ENCODE measurements around the gene MIPOL1.
"Not testable (repeated sequence)": the region's sequence is repeated elsewhere in the genome, so short reads cannot be mapped to it uniquely, and the experiment has no call there.

MIPOL1 gene

GRCh38 chr14:37172024-37172869, 25.5 kb upstream of the MIPOL1 start, which contains the start of gene SLC25A21:
Gene SLC25A21 (minus strand): TSS chr14:37172606.
- no peaks in the 10 kb centered on the region for H3K9me3 Mint-ChIP-seq
- H3K27ac Mint-ChIP-seq = peak within 1 kb of the TSS; percentile 99 to 100 (median 100)
- H3K27me3 Mint-ChIP-seq (ENCODE audit: low read depth) = no peaks in the 10 kb centered on the region
- peak within 1 kb of the TSS; percentile 90 to 99 (median 94) for H3K4me3 Mint-ChIP-seq
- H3K4me1 Mint-ChIP-seq = peaks cover 27% of the 10 kb centered on the region
- H3K36me3 Mint-ChIP-seq (ENCODE audit: low read depth) = no peaks in the 10 kb centered on the region
- peak in 1 of 3 experiments; percentile 23 for TF ChIP-seq CTCF (IDR thresholded peaks at IDR 0.05; ENCODE audit: unreplicated experiment in 3 of 3)

- H3K4me3 Mint-ChIP-seq = peak overlapping the region; percentile 90 to 99 (median 94)
- no peaks in the 10 kb centered on the region for H3K9me3 Mint-ChIP-seq
- no peaks in the 10 kb centered on the region for H3K36me3 Mint-ChIP-seq (ENCODE audit: low read depth)
- peaks cover 27% of the 10 kb centered on the region for H3K4me1 Mint-ChIP-seq
- TF ChIP-seq CTCF (IDR thresholded peaks at IDR 0.05; ENCODE audit: unreplicated experiment in 3 of 3) = no peak
- H3K27ac Mint-ChIP-seq = peak overlapping the region; percentile 99 to 100 (median 100)
- H3K27me3 Mint-ChIP-seq (ENCODE audit: low read depth) = no peaks in the 10 kb centered on the region
Observed at GRCh38 chr14:37172936-37173614, 24.7 kb upstream of the MIPOL1 start.

- no peaks in the 10 kb centered on the region for H3K27me3 Mint-ChIP-seq (ENCODE audit: low read depth)
- no peak for TF ChIP-seq CTCF (IDR thresholded peaks at IDR 0.05; ENCODE audit: unreplicated experiment in 3 of 3)
- H3K9me3 Mint-ChIP-seq = no peaks in the 10 kb centered on the region
- no peak overlapping the region for H3K27ac Mint-ChIP-seq
- H3K4me1 Mint-ChIP-seq = peaks cover 1% of the 10 kb centered on the region
- H3K36me3 Mint-ChIP-seq (ENCODE audit: low read depth) = no peaks in the 10 kb centered on the region
- H3K4me3 Mint-ChIP-seq = no peak overlapping the region
Observed at GRCh38 chr14:37179896-37180502, 17.7 kb upstream of the MIPOL1 start.

- H3K36me3 Mint-ChIP-seq (ENCODE audit: low read depth); H3K27ac Mint-ChIP-seq; H3K9me3 Mint-ChIP-seq; H3K4me3 Mint-ChIP-seq; H3K4me1 Mint-ChIP-seq; H3K27me3 Mint-ChIP-seq (ENCODE audit: low read depth): not testable (repeated sequence)
Observed at GRCh38 chr14:37180886-37181285, 16.9 kb upstream of the MIPOL1 start.

GRCh38 chr14:37181441-37181840, 16.3 kb upstream of the MIPOL1 start:
- Mint-ChIP-seq H3K27ac (no peak overlapping the region), H3K9me3 (no peaks in the 10 kb centered on the region), H3K4me1 (no peaks in the 10 kb centered on the region), H3K36me3 (ENCODE audit: low read depth) (no peaks in the 10 kb centered on the region), H3K27me3 (ENCODE audit: low read depth) (no peaks in the 10 kb centered on the region), H3K4me3 (no peak overlapping the region)
- no peak for TF ChIP-seq CTCF (IDR thresholded peaks at IDR 0.05; ENCODE audit: unreplicated experiment in 3 of 3)

- H3K4me1 Mint-ChIP-seq; H3K36me3 Mint-ChIP-seq (ENCODE audit: low read depth); H3K27me3 Mint-ChIP-seq (ENCODE audit: low read depth); H3K4me3 Mint-ChIP-seq; H3K9me3 Mint-ChIP-seq; H3K27ac Mint-ChIP-seq: not testable (repeated sequence)
Observed at GRCh38 chr14:37184520-37184919, 13.2 kb upstream of the MIPOL1 start.

Measured in nephron (organoid).